ENCODE measurements around the gene FHOD3.
"Not testable (repeated sequence)": the region's sequence is repeated elsewhere in the genome, so short reads cannot be mapped to it uniquely, and the experiment has no call there.

DNA sequence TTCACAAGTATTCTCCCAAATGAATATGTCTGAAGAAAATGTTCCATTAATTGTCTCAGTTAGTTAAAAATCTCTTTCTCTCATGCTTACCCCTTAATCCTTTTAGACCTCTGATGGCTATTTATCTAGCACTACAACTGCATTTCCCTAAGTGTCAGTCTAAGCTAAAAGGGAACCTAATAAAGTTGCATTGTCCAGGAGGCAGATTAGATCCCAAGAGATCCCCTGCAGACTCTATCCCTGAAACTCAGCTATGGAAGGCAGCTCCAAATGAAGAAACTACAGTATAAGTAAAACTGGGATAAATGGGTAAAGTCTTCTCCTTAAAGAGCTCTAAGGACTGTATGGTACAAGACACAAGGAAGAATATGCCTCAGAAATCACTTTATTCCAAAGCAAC is 518.6 kb downstream of the FHOD3 start:
- TF ChIP-seq, protein P1, sequence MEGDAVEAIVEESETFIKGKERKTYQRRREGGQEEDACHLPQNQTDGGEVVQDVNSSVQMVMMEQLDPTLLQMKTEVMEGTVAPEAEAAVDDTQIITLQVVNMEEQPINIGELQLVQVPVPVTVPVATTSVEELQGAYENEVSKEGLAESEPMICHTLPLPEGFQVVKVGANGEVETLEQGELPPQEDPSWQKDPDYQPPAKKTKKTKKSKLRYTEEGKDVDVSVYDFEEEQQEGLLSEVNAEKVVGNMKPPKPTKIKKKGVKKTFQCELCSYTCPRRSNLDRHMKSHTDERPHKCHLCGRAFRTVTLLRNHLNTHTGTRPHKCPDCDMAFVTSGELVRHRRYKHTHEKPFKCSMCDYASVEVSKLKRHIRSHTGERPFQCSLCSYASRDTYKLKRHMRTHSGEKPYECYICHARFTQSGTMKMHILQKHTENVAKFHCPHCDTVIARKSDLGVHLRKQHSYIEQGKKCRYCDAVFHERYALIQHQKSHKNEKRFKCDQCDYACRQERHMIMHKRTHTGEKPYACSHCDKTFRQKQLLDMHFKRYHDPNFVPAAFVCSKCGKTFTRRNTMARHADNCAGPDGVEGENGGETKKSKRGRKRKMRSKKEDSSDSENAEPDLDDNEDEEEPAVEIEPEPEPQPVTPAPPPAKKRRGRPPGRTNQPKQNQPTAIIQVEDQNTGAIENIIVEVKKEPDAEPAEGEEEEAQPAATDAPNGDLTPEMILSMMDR (IDR thresholded peaks at IDR 0.05; ENCODE audit: insufficient read depth, low read depth, low read length) = not testable (repeated sequence)
- TF ChIP-seq EZH2 (IDR thresholded peaks at IDR 0.05; ENCODE audit: insufficient read depth, low read length) = not testable (repeated sequence)
